Loucy (cell line): ENCODE results near the gene TARBP1.

Experiments
- CTCF ChIP-seq: fragments of 200-600 bp; sonication (generic); conservative IDR thresholded peaks from 2 replicates; pipeline ENCODE4 v1.5.1; 2014; ENCODE audit warnings: mild to moderate bottlenecking, antibody characterized with exemption, low read length
- EZH2phosphoT487 ChIP-seq: fragments of 200-600 bp; IDR thresholded peaks from 2 replicates; pipeline ENCODE4 v1.6.1; 2018; ENCODE audit warnings: antibody characterized with exemption, mild to moderate bottlenecking, moderate library complexity, borderline replicate concordance

- TF ChIP-seq CTCF = no peak
- no peak for TF ChIP-seq EZH2phosphoT487
Observed at GRCh38 chr1:234397732-234398131, 81.2 kb downstream of the TARBP1 start.
